Stomach (tissue), 9 donors: Measurements from ENCODE around the gene ARFGAP1. TPM values are rescaled to one million over a fixed set of nuclear protein-coding genes. Genes with fewer than 3 reads are reported as not detected.

Source experiments
- DNase-seq, 2 donors: peaks; one replicate each; pipeline versions ENCODE4 v3.0.0 to v3.0.0-alpha.2; 2013 to 2019
- H3K27ac ChIP-seq, 5 donors: fragments of 200-600 bp in 4 of 5; sonication (generic) in 4 of 5; one replicate each; pipeline ENCODE4 v1.5.1; 2013 to 2019; ENCODE audit warnings: mild to moderate bottlenecking in 1 of 5, moderate library complexity in 1 of 5
- H3K27me3 ChIP-seq, 3 donors: fragments of 200-600 bp; sonication (generic); one replicate each; pipeline ENCODE4 v1.5.1; 2017 to 2019; ENCODE audit warnings: mixed run types in 1 of 3
- H3K36me3 ChIP-seq, 4 donors: fragments of 200-600 bp; sonication (generic); 1 replicate in 3 of 4; 2 replicates in 1 of 4; pipeline ENCODE4 v1.5.1; 2016 to 2019
- H3K4me1 ChIP-seq, 4 donors: fragments of 200-600 bp; sonication (generic); one replicate each; pipeline ENCODE4 v1.5.1; 2016 to 2019
- H3K4me3 ChIP-seq, 4 donors: fragments of 200-600 bp; sonication (generic) in 3 of 4; one replicate each; pipeline ENCODE4 v1.5.1; 2016 to 2019; ENCODE audit warnings: mild to moderate bottlenecking in 1 of 4
- H3K9me3 ChIP-seq, 4 donors: fragments of 200-600 bp; sonication (generic); one replicate each; pipeline ENCODE4 v1.5.1; 2016 to 2019
- CTCF ChIP-seq, 7 experiments: fragments of 450-650 bp in 4 of 7; fragments of 200-600 bp in 3 of 7; sonication (generic) in 3 of 7; IDR thresholded peaks; one replicate each; pipeline ENCODE4 v1.5.1; 2016 to 2019; ENCODE audit warnings: antibody characterized with exemption in 7 of 7, control low read depth in 2 of 7, mild to moderate bottlenecking in 1 of 7
- EP300 ChIP-seq: sonication (generic); formaldehyde crosslinking; IDR thresholded peaks from one replicate; pipeline ENCODE4 v1.6.1; 2017; ENCODE audit warnings: antibody characterized with exemption
- POLR2A ChIP-seq, 4 donors: fragments of 450-650 bp; IDR thresholded peaks; one replicate each; pipeline ENCODE4 v1.6.1; 2016; ENCODE audit warnings: antibody characterized with exemption in 4 of 4, control low read depth in 2 of 4, mild to moderate bottlenecking in 1 of 4, moderate library complexity in 1 of 4
- POLR2AphosphoS5 ChIP-seq, 3 donors: sonication (generic); formaldehyde crosslinking; IDR thresholded peaks; one replicate each; pipeline ENCODE4 v1.6.1; 2016; ENCODE audit warnings: antibody characterized with exemption in 3 of 3
- WGBS, 5 donors: extraction: QIAGEN DNeasy Blood & Tissue Kit in 3 of 5; methylation state at CpG; one replicate each; pipeline versions ENCODE4 v1.1.5 to v1.1.7; 2013 to 2018; 5-methylcytosine and 5-hydroxymethylcytosine counted together
- intact Hi-C: fragments of 100-400 bp; cut with DNase I; formaldehyde crosslinking; loops from one replicate; pipeline ENCODE4 v1.15.1; 2023; ENCODE audit warnings: low total_unique reads
- polyA plus RNA-seq, 3 donors: library from polyadenylated mRNA; stranded (reverse); fragments of 200-250 nt; gene quantifications; one replicate each; pipeline ENCODE4 v1.2.3, GENCODE V29; 2013
- total RNA-seq, 5 donors: library from RNA; depleted of rRNA; stranded (reverse); fragments of >200 nt; gene quantifications; one replicate each; pipeline versions ENCODE4 v1.1.0 to v1.2.3, GENCODE V29; 2014 to 2016
- donor health status: healthy with polysubstance abuse.
- donor health status: Bipolar disorder and iron deficiency.
- donor health status: healthy.

ARFGAP1 gene
- total and polyA plus RNA-seq, 8 donors, result 51.3 to 146 (median 59.4) TPM

DNA sequence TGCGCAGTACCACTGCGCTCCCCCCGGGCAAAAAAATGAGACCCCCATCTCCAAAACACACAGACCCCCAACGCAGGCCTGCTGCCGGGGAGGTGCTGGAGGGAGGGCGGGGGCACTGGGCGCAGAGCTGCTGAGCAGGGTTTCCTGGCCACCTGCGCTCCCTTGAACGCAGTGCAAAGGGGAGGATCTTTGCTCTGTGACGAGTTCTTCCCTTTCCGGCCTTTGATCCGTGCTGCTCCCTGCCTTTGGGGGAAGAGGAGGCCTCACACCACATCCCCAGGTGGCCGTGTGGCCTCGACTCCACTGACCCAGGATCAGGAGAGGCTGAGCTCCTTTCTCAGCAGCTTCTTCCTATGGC, 11.4 kb downstream of the ARFGAP1 start:
- TF ChIP-seq EP300, result no peak
- no peaks in the 10 kb centered on the region for H3K9me3 ChIP-seq
- no peaks in the 10 kb centered on the region for H3K4me1 ChIP-seq
- no peaks in the 10 kb centered on the region for H3K27me3 ChIP-seq
- peaks cover 80 to 100% (median 100%) of the 10 kb centered on the region in 4 donors for H3K36me3 ChIP-seq
- WGBS, 5 donors, result 65 to 84% (median 80%) methylated on average over 12 to 14 of the region's 14 CpGs
- no peak overlapping the region for H3K4me3 ChIP-seq
- no peak for DNase-seq
- no peak overlapping the region for H3K27ac ChIP-seq
- intact Hi-C loops, result no loop called here

DNA sequence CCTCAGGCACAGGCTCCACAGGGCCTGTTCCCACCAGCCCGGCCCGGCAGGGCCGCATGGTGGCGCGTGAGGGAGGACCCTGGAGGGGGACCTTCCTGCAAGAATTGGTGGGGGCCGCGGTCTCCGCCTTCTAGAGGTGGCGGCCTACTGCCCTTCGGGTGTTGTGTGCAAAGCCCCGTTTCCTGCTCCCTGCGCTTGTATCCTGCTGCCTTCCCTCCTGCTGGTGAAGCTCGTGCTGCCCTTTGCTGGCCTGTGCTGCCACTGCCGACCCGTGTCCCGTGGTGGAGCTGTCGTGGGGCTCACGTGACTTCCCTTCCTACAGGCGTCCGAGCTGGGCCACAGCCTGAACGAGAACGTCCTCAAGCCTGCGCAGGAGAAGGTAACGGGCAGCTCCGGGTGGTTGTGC, 11.9 kb downstream of the ARFGAP1 start:
- Histone ChIP-seq H3K36me3 (peaks cover 77 to 100% (median 100%) of the 10 kb centered on the region in 4 donors), H3K27me3 (no peaks in the 10 kb centered on the region), H3K9me3 (no peaks in the 10 kb centered on the region), H3K4me3 (peak overlapping the region in 1 of 4 donors; percentile 6), H3K27ac (no peak overlapping the region), H3K4me1 (no peaks in the 10 kb centered on the region)
- no peak for DNase-seq
- intact Hi-C loops, result no loop called here
- WGBS, 5 donors, result 84 to 87% (median 85%) methylated on average over 17 to 25 of the region's 25 CpGs
- TF ChIP-seq POLR2AphosphoS5 (IDR thresholded peaks at IDR 0.05), result no peak
- TF ChIP-seq POLR2A (IDR thresholded peaks at IDR 0.05), result no peak

- H3K4me3 ChIP-seq, result peak overlapping the region in 1 of 4 donors; percentile 6
- H3K9me3 ChIP-seq, result no peaks in the 10 kb centered on the region
- H3K4me1 ChIP-seq, result no peaks in the 10 kb centered on the region
- DNase-seq, result no peak
- 78 to 93% (median 84%) methylated on average over 7 to 13 of the region's 13 CpGs for WGBS, 5 donors
- H3K27ac ChIP-seq, result no peak overlapping the region
- no peak for TF ChIP-seq EP300
- TF ChIP-seq CTCF (IDR thresholded peaks at IDR 0.05), result no peak
- TF ChIP-seq POLR2AphosphoS5 (IDR thresholded peaks at IDR 0.05), result no peak
- no peak for TF ChIP-seq POLR2A (IDR thresholded peaks at IDR 0.05)
- no peaks in the 10 kb centered on the region for H3K27me3 ChIP-seq
- H3K36me3 ChIP-seq, result peaks cover 72 to 100% (median 97%) of the 10 kb centered on the region in 4 donors
- intact Hi-C loops, result no loop called here
These were observed 12.4 kb downstream of the ARFGAP1 start for GRCh38 chr20:63284981-63285524.

- H3K4me1 ChIP-seq, result peaks cover 0 to 8% (median 5%) of the 10 kb centered on the region in 4 donors
- no peak overlapping the region for H3K27ac ChIP-seq
- intact Hi-C loops, result no loop called here
- DNase-seq, result no peak
- H3K27me3 ChIP-seq, result no peaks in the 10 kb centered on the region
- H3K36me3 ChIP-seq, result peaks cover 67 to 91% (median 89%) of the 10 kb centered on the region in 4 donors
- H3K9me3 ChIP-seq, result no peaks in the 10 kb centered on the region
- TF ChIP-seq POLR2AphosphoS5 (IDR thresholded peaks at IDR 0.05), result no peak
- TF ChIP-seq EP300, result no peak
- no peak for TF ChIP-seq CTCF (IDR thresholded peaks at IDR 0.05)
- TF ChIP-seq POLR2A (IDR thresholded peaks at IDR 0.05), result no peak
- no peak overlapping the region for H3K4me3 ChIP-seq
- WGBS, 5 donors, result 93 to 95% (median 94%) methylated on average over 40 to 44 of the region's 44 CpGs
These were observed 13.3 kb downstream of the ARFGAP1 start for GRCh38 chr20:63285636-63286615.

GRCh38 chr20:63286781-63287696, 14.4 kb downstream of the ARFGAP1 start:
- peaks cover 67 to 80% (median 78%) of the 10 kb centered on the region in 4 donors for H3K36me3 ChIP-seq
- WGBS, 5 donors, result 85 to 90% (median 89%) methylated on average over 16 to 23 of the region's 23 CpGs
- intact Hi-C loops, result no loop called here

More at GRCh38 chr20:63286781-63287696, 14.4 kb downstream of the ARFGAP1 start:
- Histone ChIP-seq H3K27me3 (peaks cover 0 to 9% (median 0%) of the 10 kb centered on the region in 3 donors), H3K4me1 (peaks cover 0 to 15% (median 13%) of the 10 kb centered on the region in 4 donors), H3K4me3 (no peak overlapping the region), H3K9me3 (no peaks in the 10 kb centered on the region), H3K27ac (no peak overlapping the region)
- no peak for DNase-seq
- TF ChIP-seq POLR2AphosphoS5 (IDR thresholded peaks at IDR 0.05) (no peak), EP300 (no peak), CTCF (IDR thresholded peaks at IDR 0.05) (no peak), POLR2A (IDR thresholded peaks at IDR 0.05) (no peak)
